Activated T-helper 17 cell treated with anti-CD3 and anti-CD28 coated beads, Interleukin-2, amount 50 U/mL, for 72 hours (primary cell): ENCODE measurements around the gene MALRD1. TPM values are rescaled to one million over a fixed set of nuclear protein-coding genes. Genes with fewer than 3 reads are reported as not detected.

Experiments used
- ATAC-seq: fragments of 150-1000 bp; cut with Tn5 transposase; replicated peaks from 2 replicates; pipeline ENCODE4 v1.10.0; 2021; ENCODE audit warnings: mild to moderate bottlenecking, moderate library complexity
- H3K27ac Mint-ChIP-seq: one replicate; pipeline ENCODE4 v1.8.0; 2022; ENCODE audit warnings: mixed read lengths
- H3K27me3 Mint-ChIP-seq: one replicate; pipeline ENCODE4 v1.8.0; 2022; ENCODE audit warnings: mixed read lengths
- H3K36me3 Mint-ChIP-seq: one replicate; pipeline ENCODE4 v1.8.0; 2022; ENCODE audit warnings: low read depth, mild to moderate bottlenecking, mixed read lengths
- H3K4me1 Mint-ChIP-seq: one replicate; pipeline ENCODE4 v1.8.0; 2022; ENCODE audit warnings: mixed read lengths
- H3K4me3 Mint-ChIP-seq: one replicate; pipeline ENCODE4 v1.8.0; 2022; ENCODE audit warnings: mild to moderate bottlenecking, mixed read lengths
- H3K9me3 Mint-ChIP-seq: one replicate; pipeline ENCODE4 v1.8.0; 2022; ENCODE audit warnings: mixed read lengths
- total RNA-seq, 2 donors: library from RNA; stranded (reverse); gene quantifications; one replicate each; pipeline ENCODE4 v1.2.3, GENCODE V29; 2022

Gene MALRD1
- total RNA-seq, 2 donors from 2014 or later = not detected

DNA sequence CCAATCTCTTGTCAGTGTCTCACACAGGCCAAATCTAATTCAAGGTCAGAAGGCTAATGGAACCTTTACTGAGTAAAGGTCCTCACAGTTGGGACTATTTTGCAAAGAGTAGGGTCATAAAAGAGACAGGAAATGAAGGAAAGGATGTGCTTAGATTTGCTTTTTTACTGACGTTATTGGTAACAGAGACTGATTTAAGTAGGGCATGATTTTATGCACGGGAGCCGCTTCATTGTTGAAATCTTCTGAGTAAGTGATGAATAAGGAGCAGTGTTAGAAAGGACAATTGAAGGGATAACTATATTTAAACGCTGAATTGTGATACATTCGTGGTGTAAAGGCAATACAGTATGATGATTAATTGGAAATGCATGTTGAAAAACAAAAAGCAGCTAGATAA lies 261.5 kb downstream of the MALRD1 start:
- H3K4me1 Mint-ChIP-seq = no peaks in the 10 kb centered on the region
- H3K4me3 Mint-ChIP-seq = no peak overlapping the region
- no peak overlapping the region for H3K27ac Mint-ChIP-seq
- H3K9me3 Mint-ChIP-seq = peaks cover 7% of the 10 kb centered on the region
- ATAC-seq = no peak
- H3K27me3 Mint-ChIP-seq = no peaks in the 10 kb centered on the region
- H3K36me3 Mint-ChIP-seq = no peaks in the 10 kb centered on the region

DNA sequence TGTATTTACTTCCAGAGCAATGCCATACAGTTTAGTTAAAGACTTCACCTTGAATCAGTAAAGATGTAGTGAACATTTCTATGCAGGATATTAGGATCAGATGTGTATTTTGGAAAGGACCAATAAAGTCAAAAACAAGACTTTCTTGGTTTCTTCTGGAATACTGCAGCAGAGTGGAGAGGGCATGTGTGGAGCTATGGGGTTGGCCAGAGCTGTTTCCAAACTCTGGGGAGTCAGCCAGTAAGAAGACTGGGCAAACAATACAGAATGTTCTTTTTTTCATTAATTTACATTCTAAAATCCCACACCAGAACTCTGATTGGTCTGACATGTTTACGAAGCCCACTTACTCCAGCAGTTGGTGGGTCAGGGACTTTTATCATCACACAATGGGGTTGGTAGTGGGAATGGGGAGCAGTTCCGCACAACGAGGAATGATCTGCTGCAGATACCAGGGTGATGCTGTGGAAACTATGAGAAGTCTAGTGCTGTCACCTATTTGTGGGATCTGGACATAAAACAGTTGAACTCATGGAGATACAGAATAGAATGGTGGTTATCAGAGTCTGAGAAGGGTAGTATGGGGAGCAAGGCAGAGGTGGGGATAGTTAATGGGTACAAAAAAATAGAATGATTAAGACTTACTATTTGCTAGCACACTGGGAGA lies 267.7 kb downstream of the MALRD1 start:
- peaks cover 9% of the 10 kb centered on the region for H3K9me3 Mint-ChIP-seq
- no peaks in the 10 kb centered on the region for H3K36me3 Mint-ChIP-seq
- no peak overlapping the region for H3K4me3 Mint-ChIP-seq
- peak; percentile 28 for ATAC-seq
- H3K4me1 Mint-ChIP-seq = no peaks in the 10 kb centered on the region
- H3K27me3 Mint-ChIP-seq = no peaks in the 10 kb centered on the region
- H3K27ac Mint-ChIP-seq = no peak overlapping the region

DNA sequence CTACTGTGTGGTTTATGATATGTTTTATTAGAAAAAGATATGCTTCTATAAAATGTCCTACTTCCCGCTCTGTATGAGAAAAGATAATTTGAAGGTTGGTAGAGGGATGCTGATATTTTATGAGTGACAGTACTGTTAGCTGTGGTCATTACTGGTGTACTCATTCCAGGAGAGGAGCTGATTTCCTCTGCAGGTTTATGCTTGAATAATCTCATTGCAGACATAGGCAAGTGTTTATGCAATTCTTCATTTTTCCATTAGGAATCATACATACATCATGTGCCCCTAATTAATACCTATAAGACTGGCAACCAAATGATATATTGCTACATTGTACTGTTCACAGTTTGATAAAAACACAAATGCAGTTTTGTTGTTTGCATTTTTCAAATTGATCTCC lies 269.4 kb downstream of the MALRD1 start:
- Mint-ChIP-seq H3K4me3 (no peak overlapping the region), H3K4me1 (no peaks in the 10 kb centered on the region), H3K27ac (no peak overlapping the region), H3K36me3 (no peaks in the 10 kb centered on the region), H3K27me3 (no peaks in the 10 kb centered on the region), H3K9me3 (peaks cover 6% of the 10 kb centered on the region)
- no peak for ATAC-seq

DNA sequence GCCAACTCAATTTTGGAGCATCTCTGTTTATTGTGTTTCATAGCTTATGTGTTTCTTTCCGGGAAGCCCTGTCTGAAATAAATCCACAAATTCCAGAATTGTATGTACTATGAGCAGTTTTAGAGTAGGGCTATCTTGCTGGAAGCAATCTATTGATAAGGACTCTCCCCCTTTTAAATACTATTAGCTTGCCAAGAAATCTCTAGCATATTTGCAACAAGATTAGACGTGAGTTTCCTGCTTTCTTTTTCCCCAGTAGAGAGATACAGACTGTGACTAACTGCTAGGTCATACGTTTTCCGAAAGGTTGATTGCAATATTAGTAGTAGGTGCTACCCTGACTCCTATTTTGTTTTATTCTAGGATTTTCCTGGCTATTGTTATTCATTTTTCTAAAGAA lies 277.0 kb downstream of the MALRD1 start:
- Mint-ChIP-seq H3K36me3 (no peaks in the 10 kb centered on the region), H3K9me3 (peaks cover 3% of the 10 kb centered on the region), H3K27me3 (no peaks in the 10 kb centered on the region), H3K4me3 (no peak overlapping the region), H3K4me1 (no peaks in the 10 kb centered on the region), H3K27ac (no peak overlapping the region)
- no peak for ATAC-seq

DNA sequence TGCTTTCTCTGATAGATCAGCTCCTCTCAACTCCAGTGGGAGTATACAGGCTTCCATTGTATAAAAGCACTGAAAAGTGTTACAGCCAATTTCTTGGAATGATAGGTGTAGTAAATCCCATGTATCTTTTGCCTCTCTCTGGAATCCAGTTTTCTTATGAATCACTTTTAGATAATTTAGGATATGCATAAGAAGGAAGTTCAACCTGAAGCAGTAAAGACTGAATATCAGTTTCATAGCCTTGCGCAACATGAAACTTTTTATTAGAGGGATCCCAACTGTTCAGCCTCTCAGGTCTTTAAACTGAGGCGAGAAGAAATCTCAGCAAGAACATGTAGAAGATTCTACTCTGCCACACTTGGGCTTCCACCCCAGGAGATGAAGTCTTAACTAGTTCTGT lies 280.0 kb downstream of the MALRD1 start:
- Mint-ChIP-seq H3K27ac (no peak overlapping the region), H3K4me1 (no peaks in the 10 kb centered on the region), H3K9me3 (peaks cover 3% of the 10 kb centered on the region), H3K36me3 (no peaks in the 10 kb centered on the region), H3K27me3 (no peaks in the 10 kb centered on the region), H3K4me3 (no peak overlapping the region)
- no peak for ATAC-seq

DNA sequence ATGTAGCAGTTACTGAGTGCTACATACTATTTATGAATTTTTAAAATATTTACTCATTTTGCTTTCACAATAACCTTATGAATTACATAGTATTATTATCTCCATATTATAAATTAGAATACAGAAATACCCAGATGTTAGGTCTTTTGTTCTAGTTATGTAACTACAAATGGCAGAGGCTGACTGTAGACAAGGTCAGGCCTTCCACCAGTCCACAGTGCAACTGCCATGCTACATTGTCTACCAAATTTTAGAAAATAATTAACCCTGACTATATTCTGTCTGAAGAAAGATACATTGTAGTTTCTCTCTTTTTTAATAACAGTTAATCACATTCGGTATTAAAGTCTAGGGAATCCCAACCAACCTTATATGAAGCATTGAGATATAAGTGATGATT lies 280.9 kb downstream of the MALRD1 start:
- ATAC-seq = no peak
- Mint-ChIP-seq H3K4me1 (no peaks in the 10 kb centered on the region), H3K4me3 (no peak overlapping the region)

DNA sequence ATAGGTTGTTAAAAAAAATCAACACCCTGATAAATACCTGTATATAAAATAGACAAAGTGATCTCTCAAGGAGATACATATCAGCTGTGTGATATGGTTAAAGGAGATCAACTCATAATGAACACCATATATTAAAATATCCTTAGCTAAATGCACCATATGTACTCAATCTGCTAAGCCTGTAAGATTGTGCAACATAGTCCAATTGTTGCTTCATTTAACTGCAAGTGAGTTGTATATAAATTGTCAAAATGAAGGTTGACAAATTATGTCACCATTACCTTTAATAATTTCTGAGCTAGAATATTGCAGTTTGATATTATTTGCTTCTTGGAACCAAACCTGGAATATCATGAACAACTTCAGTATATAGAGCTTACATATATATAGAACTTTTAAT lies 283.7 kb downstream of the MALRD1 start:
- H3K9me3 Mint-ChIP-seq = peaks cover 6% of the 10 kb centered on the region

More for the DNA sequence above, 280.9 kb downstream of the MALRD1 start:
- Mint-ChIP-seq H3K27me3 (no peaks in the 10 kb centered on the region), H3K27ac (no peak overlapping the region), H3K36me3 (no peaks in the 10 kb centered on the region), H3K9me3 (peaks cover 3% of the 10 kb centered on the region)

DNA sequence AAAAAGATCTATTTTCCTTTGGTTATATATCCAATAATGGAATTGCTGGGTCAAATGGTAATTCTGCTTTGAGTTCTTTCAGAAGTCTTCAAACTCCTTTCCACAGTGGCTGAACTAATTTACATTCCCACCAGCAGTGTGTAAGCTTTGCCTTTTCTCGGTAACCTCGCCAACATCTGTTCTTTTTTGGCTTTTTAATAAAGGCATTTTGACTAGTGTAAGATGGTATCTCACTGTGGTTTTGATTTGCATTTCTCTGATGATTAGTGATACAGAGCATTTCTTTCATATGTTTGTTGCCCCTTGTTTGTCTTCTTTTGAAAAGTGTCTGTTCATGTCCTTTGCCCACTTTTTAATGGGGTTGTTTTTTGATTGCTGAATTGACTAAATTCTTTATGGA lies 285.0 kb downstream of the MALRD1 start:
- Mint-ChIP-seq H3K4me1 (no peaks in the 10 kb centered on the region), H3K36me3 (no peaks in the 10 kb centered on the region)

More for the DNA sequence above, 283.7 kb downstream of the MALRD1 start:
- Mint-ChIP-seq H3K4me1 (no peaks in the 10 kb centered on the region), H3K4me3 (no peak overlapping the region), H3K27ac (no peak overlapping the region), H3K36me3 (no peaks in the 10 kb centered on the region), H3K27me3 (no peaks in the 10 kb centered on the region)
- ATAC-seq = no peak

DNA sequence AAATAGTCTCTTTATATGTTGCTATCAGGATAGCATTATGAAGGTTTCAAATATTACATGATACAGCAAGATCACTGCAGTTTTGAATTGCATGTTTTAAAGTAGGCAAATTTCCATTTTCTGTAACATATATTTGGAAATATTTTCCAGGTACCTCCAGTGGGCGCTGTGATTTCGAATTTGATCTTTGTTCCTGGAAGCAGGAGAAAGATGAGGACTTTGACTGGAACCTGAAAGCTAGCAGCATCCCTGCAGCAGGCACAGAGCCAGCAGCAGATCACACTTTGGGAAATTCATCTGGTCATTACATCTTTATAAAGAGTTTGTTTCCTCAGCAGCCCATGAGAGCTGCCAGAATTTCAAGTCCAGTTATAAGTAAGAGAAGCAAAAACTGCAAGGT lies 299.0 kb downstream of the MALRD1 start:
- Mint-ChIP-seq H3K36me3 (no peaks in the 10 kb centered on the region), H3K27me3 (no peaks in the 10 kb centered on the region), H3K4me1 (no peaks in the 10 kb centered on the region), H3K4me3 (no peak overlapping the region), H3K9me3 (peaks cover 5% of the 10 kb centered on the region), H3K27ac (no peak overlapping the region)
- no peak for ATAC-seq

More for the DNA sequence above, 285.0 kb downstream of the MALRD1 start:
- no peak for ATAC-seq
- Mint-ChIP-seq H3K27me3 (no peaks in the 10 kb centered on the region), H3K9me3 (peaks cover 3% of the 10 kb centered on the region), H3K4me3 (no peak overlapping the region), H3K27ac (no peak overlapping the region)

DNA sequence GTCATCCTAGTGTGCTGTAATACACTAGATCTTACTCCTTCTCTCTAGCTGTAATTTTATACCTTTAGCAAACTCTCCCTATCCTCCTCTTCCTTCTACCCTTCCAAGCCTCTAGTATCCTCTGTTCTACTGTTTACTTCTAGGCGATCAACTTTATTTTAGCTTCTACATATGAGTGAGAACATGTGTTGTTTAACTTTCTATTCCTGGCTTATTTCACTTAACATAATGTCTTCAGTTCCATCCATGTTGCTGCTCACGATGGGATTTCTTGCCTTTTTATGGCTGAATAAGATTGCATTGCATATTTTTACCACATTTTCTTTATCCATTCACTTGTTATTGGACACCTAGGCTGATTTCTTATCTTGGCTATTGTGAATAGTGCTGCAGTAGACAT lies 318.6 kb downstream of the MALRD1 start:
- no peaks in the 10 kb centered on the region for H3K36me3 Mint-ChIP-seq

DNA sequence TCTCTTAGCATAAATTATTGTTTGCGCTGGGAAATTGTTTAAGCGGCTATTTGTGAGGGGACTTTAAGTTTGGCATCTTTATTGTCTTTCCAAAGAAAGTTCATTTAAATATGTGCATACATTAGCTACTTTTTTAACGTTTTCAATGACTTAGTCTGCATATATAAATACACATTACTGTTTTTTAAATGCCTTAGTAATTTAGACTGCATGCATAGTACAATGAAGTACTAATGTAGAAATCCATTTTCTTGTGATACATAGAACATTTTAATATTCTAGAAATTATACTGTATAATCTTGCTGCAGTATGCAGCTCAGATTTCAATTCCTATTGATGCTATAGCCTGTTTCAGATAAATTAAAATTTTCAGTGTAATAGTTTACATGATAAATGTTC lies 325.4 kb downstream of the MALRD1 start:
- ATAC-seq = no peak
- Mint-ChIP-seq H3K4me1 (no peaks in the 10 kb centered on the region), H3K27me3 (no peaks in the 10 kb centered on the region), H3K4me3 (no peak overlapping the region), H3K27ac (no peak overlapping the region), H3K36me3 (no peaks in the 10 kb centered on the region), H3K9me3 (peaks cover 4% of the 10 kb centered on the region)

More for the DNA sequence above, 318.6 kb downstream of the MALRD1 start:
- H3K4me3 Mint-ChIP-seq = no peak overlapping the region
- no peak for ATAC-seq
- peaks cover 3% of the 10 kb centered on the region for H3K9me3 Mint-ChIP-seq
- H3K27me3 Mint-ChIP-seq = no peaks in the 10 kb centered on the region
- no peak overlapping the region for H3K27ac Mint-ChIP-seq
- no peaks in the 10 kb centered on the region for H3K4me1 Mint-ChIP-seq

DNA sequence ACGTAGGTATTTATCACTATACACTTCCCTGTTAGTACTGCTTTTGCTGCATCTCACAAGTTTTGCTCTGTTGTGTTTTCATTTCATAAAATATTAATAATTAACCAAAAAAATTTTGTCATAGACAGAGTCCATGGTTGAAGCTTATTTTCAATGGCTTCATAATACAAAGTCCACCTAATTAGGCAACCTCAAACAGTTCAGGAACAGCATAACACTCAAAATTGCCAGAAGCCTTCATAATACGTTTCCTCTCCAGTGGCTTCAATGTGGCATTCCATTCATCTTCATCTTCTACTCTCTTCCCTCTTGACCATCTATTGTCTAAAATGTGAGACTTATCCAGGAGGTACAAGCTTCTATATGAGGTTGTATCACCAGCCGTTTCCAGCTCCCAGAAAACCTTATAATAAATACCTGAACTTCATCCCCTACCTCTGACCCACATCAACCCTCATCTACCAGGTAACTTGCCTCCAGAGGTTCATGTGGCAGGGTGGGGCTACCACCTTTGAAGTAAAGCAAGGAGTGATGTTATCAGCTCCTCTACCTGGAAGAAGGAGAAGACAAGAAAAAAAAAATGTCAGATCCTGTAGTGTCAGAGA lies 337.3 kb downstream of the MALRD1 start:
- H3K9me3 Mint-ChIP-seq = peaks cover 16% of the 10 kb centered on the region
- H3K27ac Mint-ChIP-seq = no peak overlapping the region
- no peaks in the 10 kb centered on the region for H3K4me1 Mint-ChIP-seq
- H3K36me3 Mint-ChIP-seq = no peaks in the 10 kb centered on the region
- no peak overlapping the region for H3K4me3 Mint-ChIP-seq
- H3K27me3 Mint-ChIP-seq = no peaks in the 10 kb centered on the region
- no peak for ATAC-seq

DNA sequence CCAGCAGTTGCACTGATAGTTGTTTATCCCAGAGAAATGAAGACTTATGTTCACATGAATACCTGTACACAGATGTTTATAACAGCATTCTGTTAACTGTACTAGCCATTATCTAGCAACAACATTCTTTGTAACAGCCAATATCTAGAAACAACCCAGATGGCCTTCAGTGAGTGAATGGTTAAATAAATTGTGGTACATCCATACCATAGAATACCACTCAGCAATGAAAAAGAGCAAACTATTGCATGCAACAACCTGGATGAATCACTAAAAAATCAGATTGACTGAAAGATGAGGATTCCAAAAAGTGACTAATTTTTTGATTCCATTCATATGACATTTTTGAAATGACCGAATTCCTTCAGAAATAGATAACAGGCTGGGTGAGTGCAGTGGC lies 360.3 kb downstream of the MALRD1 start:
- H3K36me3 Mint-ChIP-seq = no peaks in the 10 kb centered on the region
- H3K4me1 Mint-ChIP-seq = no peaks in the 10 kb centered on the region
- H3K27ac Mint-ChIP-seq = no peak overlapping the region
- peaks cover 15% of the 10 kb centered on the region for H3K9me3 Mint-ChIP-seq
- no peak overlapping the region for H3K4me3 Mint-ChIP-seq
- ATAC-seq = no peak
- H3K27me3 Mint-ChIP-seq = no peaks in the 10 kb centered on the region

DNA sequence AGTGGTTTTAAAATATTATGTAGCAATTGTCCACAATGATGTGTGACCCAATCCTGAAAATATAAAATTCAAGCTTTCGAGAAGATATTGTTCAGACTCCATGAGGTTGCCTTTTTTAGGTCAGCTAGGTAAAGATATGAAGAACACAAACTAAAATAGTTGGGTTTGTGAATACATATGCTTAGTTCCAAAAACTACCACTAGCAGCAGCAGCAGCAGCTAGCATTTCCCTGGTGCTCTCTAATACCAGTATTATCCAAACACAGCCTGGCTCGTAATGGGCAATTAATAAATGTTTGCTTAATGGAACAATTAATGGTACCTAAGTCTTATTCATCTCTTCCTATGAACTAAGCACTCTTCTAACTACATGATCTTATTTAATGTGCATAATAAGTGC lies 362.5 kb downstream of the MALRD1 start:
- Mint-ChIP-seq H3K36me3 (no peaks in the 10 kb centered on the region), H3K27ac (no peak overlapping the region), H3K27me3 (no peaks in the 10 kb centered on the region), H3K4me3 (no peak overlapping the region), H3K4me1 (no peaks in the 10 kb centered on the region), H3K9me3 (peaks cover 18% of the 10 kb centered on the region)
- no peak for ATAC-seq

DNA sequence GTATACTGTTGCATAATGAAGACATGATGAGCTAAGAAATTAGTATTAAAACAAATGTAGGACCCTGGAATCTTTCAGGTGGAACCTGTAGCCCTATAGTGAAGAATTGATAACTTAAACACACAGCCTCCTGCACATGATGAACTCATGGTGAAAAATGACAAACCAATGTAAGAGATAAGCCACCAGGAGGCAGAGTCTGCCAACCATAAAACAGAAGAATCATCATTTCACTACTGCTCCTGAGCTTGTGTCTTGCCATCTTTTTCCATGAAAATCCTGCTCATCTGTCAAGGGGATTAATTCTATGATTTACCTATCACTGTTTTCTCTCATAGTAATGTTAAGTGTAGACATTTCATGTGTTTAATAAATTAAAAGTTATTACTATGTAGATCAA lies 363.9 kb downstream of the MALRD1 start:
- Mint-ChIP-seq H3K36me3 (no peaks in the 10 kb centered on the region), H3K4me3 (no peak overlapping the region), H3K27ac (no peak overlapping the region), H3K9me3 (peaks cover 14% of the 10 kb centered on the region), H3K4me1 (no peaks in the 10 kb centered on the region), H3K27me3 (no peaks in the 10 kb centered on the region)
- ATAC-seq = no peak
